A673 (cell line): ENCODE data around the gene CPLX1. TPM values are rescaled to one million over a fixed set of nuclear protein-coding genes. Genes with fewer than 3 reads are reported as not detected.
"Not testable (repeated sequence)": the region's sequence is repeated elsewhere in the genome, so short reads cannot be mapped to it uniquely, and the experiment has no call there.

Experiments
- BruUV-seq: library from RNA; stranded (reverse); fragments of 400-500 nt; replicated peaks from 2 replicates; lab custom pipeline; 2021; lab: Mats Ljungman, UMichigan
- CTCF ChIA-PET: fragments of 300-600 bp; sonication (Branson Sonifier 250); formaldehyde crosslinking; loops from one replicate; lab custom pipeline; 2022; ENCODE audit warnings: antibody characterized with exemption; lab: Charles Lee
- POLR2A ChIA-PET: fragments of 300-600 bp; sonication (Branson Sonifier 250); formaldehyde crosslinking; loops from one replicate; lab custom pipeline; 2022; ENCODE audit warnings: antibody characterized with exemption; ENCODE audit not compliant: low non-redundant PET; lab: Charles Lee
- DNase-seq: peaks from one replicate; pipeline ENCODE4 v3.0.0-alpha.2; 2015; ENCODE audit warnings: low spot score
- H3K27ac ChIP-seq: fragments of 200-600 bp; sonication (generic); 2 replicates; pipeline ENCODE4 v1.5.1; 2016; ENCODE audit warnings: mixed run types, low read depth, mild to moderate bottlenecking, mixed read lengths, antibody characterized with exemption, low read length; ENCODE audit not compliant: poor library complexity, severe bottlenecking
- H3K27me3 ChIP-seq: fragments of 200-600 bp; sonication (generic); replicated peaks from 2 replicates; pipeline ENCODE4 v1.6.1; 2017; ENCODE audit warnings: mixed run types, low read depth, mild to moderate bottlenecking, mixed read lengths, antibody characterized with exemption, low read length; ENCODE audit not compliant: insufficient read depth, poor library complexity
- H3K36me3 ChIP-seq: fragments of 200-600 bp; sonication (generic); 2 replicates; pipeline ENCODE4 v1.6.1; 2016; ENCODE audit warnings: mixed run types, mild to moderate bottlenecking, mixed read lengths, antibody characterized with exemption, low read length; ENCODE audit not compliant: insufficient read depth, poor library complexity, severe bottlenecking
- H3K4me1 ChIP-seq: fragments of 200-600 bp; sonication (generic); 2 replicates; pipeline ENCODE4 v1.6.1; 2017; ENCODE audit warnings: mixed run types, mild to moderate bottlenecking, mixed read lengths, antibody characterized with exemption, low read length; ENCODE audit not compliant: insufficient read depth, poor library complexity, severe bottlenecking
- H3K4me3 ChIP-seq: fragments of 200-600 bp; sonication (generic); 2 replicates; pipeline ENCODE4 v1.5.1; 2016; ENCODE audit warnings: low read depth, mixed run types, mild to moderate bottlenecking, mixed read lengths, low read length; ENCODE audit not compliant: poor library complexity, severe bottlenecking
- H3K9me3 ChIP-seq: fragments of 200-600 bp; sonication (generic); 2 replicates; pipeline ENCODE4 v1.6.1; 2016; ENCODE audit warnings: mixed run types, low read depth, mild to moderate bottlenecking, mixed read lengths, antibody characterized with exemption, low read length; ENCODE audit not compliant: poor library complexity, severe bottlenecking
- CTCF ChIP-seq: fragments of 300-800, 200-600 bp; sonication (generic); conservative IDR thresholded peaks from 2 replicates; pipeline ENCODE4 v1.5.1; 2017; ENCODE audit warnings: low read depth, mild to moderate bottlenecking, antibody characterized with exemption, low read length, moderate library complexity, mixed read lengths
- EZH2 ChIP-seq: fragments of 200-600 bp; sonication (generic); IDR thresholded peaks from 2 replicates; pipeline ENCODE4 v1.6.1; 2017; ENCODE audit warnings: borderline replicate concordance, low read depth, mild to moderate bottlenecking, mixed read lengths, antibody characterized with exemption, low read length; ENCODE audit not compliant: poor library complexity, severe bottlenecking
- intact Hi-C: fragments of 100-400 bp; cut with micrococcal nuclease; formaldehyde crosslinking; loops from one replicate; pipeline ENCODE4 v1.10.0; 2022; ENCODE audit not compliant: unreplicated experiment
- total RNA-seq: library from RNA; stranded (reverse); gene quantifications from 2 replicates; pipeline ENCODE4 v1.2.3, GENCODE V29; 2021

The CPLX1 gene
- total RNA-seq, 1 experiment from 2014 or later: 4.6 TPM

GRCh38 chr4:740011-740410, 85.9 kb downstream of the CPLX1 start:
- POLR2A ChIA-PET: no interaction called here
- intact Hi-C loops: loop anchor here (10.0 kb wide), 1 partner anchor 245 kb away; the partner anchor contains the start of gene IDUA
- CTCF ChIA-PET: no interaction called here
- peaks cover 5% of the 10 kb centered on the region for H3K4me1 ChIP-seq
- BruUV-seq: no TSS peak
- H3K36me3 ChIP-seq: peaks cover 44% of the 10 kb centered on the region
- H3K27ac ChIP-seq: no peak overlapping the region
- TF ChIP-seq CTCF: no peak
- TF ChIP-seq EZH2: no peak
- no peaks in the 10 kb centered on the region for H3K9me3 ChIP-seq
- no peaks in the 10 kb centered on the region for H3K27me3 ChIP-seq
- no peak for DNase-seq
- no peak overlapping the region for H3K4me3 ChIP-seq

GRCh38 chr4:739569-739968, 86.4 kb downstream of the CPLX1 start:
- no peaks in the 10 kb centered on the region for H3K27me3 ChIP-seq
- no peak overlapping the region for H3K4me3 ChIP-seq
- ChIA-PET POLR2A (no interaction called here), CTCF (no interaction called here)
- no peak overlapping the region for H3K27ac ChIP-seq
- H3K4me1 ChIP-seq: peaks cover 5% of the 10 kb centered on the region
- TF ChIP-seq CTCF: no peak
- intact Hi-C loops: no loop called here
- BruUV-seq: no TSS peak
- no peaks in the 10 kb centered on the region for H3K9me3 ChIP-seq
- H3K36me3 ChIP-seq: peaks cover 49% of the 10 kb centered on the region
- DNase-seq: no peak

GRCh38 chr4:738781-739280, 87.1 kb downstream of the CPLX1 start:
- H3K4me1 ChIP-seq: peaks cover 5% of the 10 kb centered on the region
- no peak for TF ChIP-seq CTCF
- no peak for TF ChIP-seq EZH2
- POLR2A ChIA-PET: no interaction called here
- no peaks in the 10 kb centered on the region for H3K9me3 ChIP-seq
- no peak overlapping the region for H3K27ac ChIP-seq
- H3K36me3 ChIP-seq: peaks cover 56% of the 10 kb centered on the region
- CTCF ChIA-PET: no interaction called here
- H3K4me3 ChIP-seq: no peak overlapping the region
- BruUV-seq: no TSS peak
- intact Hi-C loops: no loop called here
- H3K27me3 ChIP-seq: no peaks in the 10 kb centered on the region
- no peak for DNase-seq

- H3K9me3 ChIP-seq, CTCF ChIA-PET: not testable (repeated sequence)
Measured at GRCh38 chr4:736561-736960, 89.4 kb downstream of the CPLX1 start.

More at GRCh38 chr4:736561-736960, 89.4 kb downstream of the CPLX1 start:
- H3K27ac ChIP-seq, DNase-seq, BruUV-seq, H3K4me1 ChIP-seq, H3K4me3 ChIP-seq, POLR2A ChIA-PET, H3K27me3 ChIP-seq, intact Hi-C loops: not testable (repeated sequence)
- peaks cover 69% of the 10 kb centered on the region for H3K36me3 ChIP-seq
